HepG2 (cell line): ENCODE data around the gene FKBP10. TPM values are rescaled to one million over a fixed set of nuclear protein-coding genes. Genes with fewer than 3 reads are reported as not detected.
A peak's percentile ranks its signal among the peaks of the same experiment; 100 is the strongest.

Source experiments
- CBX1 ChIP-seq: IDR thresholded peaks from one replicate; pipeline ENCODE4 v1.6.1; 2016; ENCODE audit warnings: antibody characterized with exemption, low read depth
- CBX5 ChIP-seq: sonication (generic); formaldehyde crosslinking; IDR thresholded peaks from 2 replicates; pipeline ENCODE4 v1.4.0; 2020; ENCODE audit warnings: missing genetic modification reagents, borderline replicate concordance
- DRAP1 ChIP-seq: IDR thresholded peaks from 2 replicates; pipeline ENCODE4 v1.6.1; 2016; ENCODE audit warnings: missing genetic modification reagents, missing compliant biosample characterization
- MED1 ChIP-seq: sonication (generic); formaldehyde crosslinking; IDR thresholded peaks from 2 replicates; pipeline ENCODE4 v1.4.0; 2020; ENCODE audit warnings: missing genetic modification reagents
- MYC ChIP-seq: sonication (generic); formaldehyde crosslinking; IDR thresholded peaks from 2 replicates; pipeline ENCODE4 v1.9.0; 2021; ENCODE audit warnings: missing genetic modification reagents, borderline replicate concordance
- NR1H2 ChIP-seq: sonication (generic); formaldehyde crosslinking; IDR thresholded peaks from 2 replicates; pipeline ENCODE4 v1.8.1; 2022; ENCODE audit warnings: low read depth, missing genetic modification reagents, borderline replicate concordance
- NR2F6 ChIP-seq, 2 experiments: IDR thresholded peaks; 2 replicates each; pipeline ENCODE4 v1.6.1; 2016; ENCODE audit warnings: antibody characterized with exemption in 1 of 2, mild to moderate bottlenecking in 1 of 2
- REPIN1 ChIP-seq: sonication (generic); formaldehyde crosslinking; IDR thresholded peaks from 2 replicates; pipeline ENCODE4 v1.8.0; 2022; ENCODE audit warnings: missing genetic modification reagents, low read depth, mild to moderate bottlenecking, borderline replicate concordance
- SIX1 ChIP-seq: sonication (generic); formaldehyde crosslinking; IDR thresholded peaks from 2 replicates; pipeline ENCODE4 v1.4.0; 2020; ENCODE audit warnings: missing genetic modification reagents, borderline replicate concordance
- SIX4 ChIP-seq: sonication (generic); formaldehyde crosslinking; IDR thresholded peaks from 2 replicates; pipeline ENCODE4 v1.4.0; 2020; ENCODE audit warnings: missing genetic modification reagents
- SP4 ChIP-seq: sonication (generic); formaldehyde crosslinking; IDR thresholded peaks from 2 replicates; pipeline ENCODE4 v1.8.1; 2023; ENCODE audit warnings: mild to moderate bottlenecking, missing genetic modification reagents
- TCF7 ChIP-seq: sonication (generic); IDR thresholded peaks from 2 replicates; pipeline ENCODE4 v1.6.1; 2016; ENCODE audit warnings: antibody characterized with exemption, low read depth
- YY1 ChIP-seq: IDR thresholded peaks from 2 replicates; pipeline ENCODE4 v1.6.1; 2011; ENCODE audit warnings: low read length, low read depth, moderate library complexity, mild to moderate bottlenecking; ENCODE audit not compliant: insufficient read depth, insufficient replicate concordance
- ZKSCAN8 ChIP-seq: IDR thresholded peaks from 2 replicates; pipeline ENCODE4 v1.6.1; 2016; ENCODE audit warnings: borderline replicate concordance, missing genetic modification reagents, missing compliant biosample characterization
- ZNF335 ChIP-seq: sonication (generic); formaldehyde crosslinking; IDR thresholded peaks from 2 replicates; pipeline ENCODE4 v1.4.0; 2020; ENCODE audit warnings: missing genetic modification reagents
- ZNF770 ChIP-seq: sonication (generic); formaldehyde crosslinking; IDR thresholded peaks from 2 replicates; pipeline ENCODE4 v1.5.0; 2020; ENCODE audit warnings: mild to moderate bottlenecking, missing genetic modification reagents
- ZNF776 ChIP-seq: sonication (generic); formaldehyde crosslinking; IDR thresholded peaks from 2 replicates; pipeline ENCODE4 v1.4.0; 2020; ENCODE audit warnings: mild to moderate bottlenecking, missing genetic modification reagents
- ZNF841 ChIP-seq: sonication (generic); formaldehyde crosslinking; IDR thresholded peaks from 2 replicates; pipeline ENCODE4 v1.8.1; 2023; ENCODE audit warnings: missing genetic modification reagents, borderline replicate concordance
- polyA plus RNA-seq, 8 experiments: library from polyadenylated mRNA; depleted of rRNA in 3 of 8; stranded (reverse) in 7 of 8; unstranded in 1 of 8; fragments of >200 nt; fragmentation: Illumina TruSeq in 4 of 8; extraction: Trizol in 4 of 8; gene quantifications; 2 replicates each; pipeline versions ENCODE4 v1.2.1 to v1.2.3, GENCODE V29; 2011 to 2016; ENCODE audit warnings: low read depth in 4 of 8, missing spikeins in 1 of 8, mixed read lengths in 1 of 8; ENCODE audit not compliant: insufficient read depth in 1 of 8
- total RNA-seq, 5 experiments: library from RNA; depleted of rRNA; stranded (reverse); fragments of >200 nt; fragmentation: Illumina TruSeq; extraction: Trizol; gene quantifications; 2 replicates each; pipeline ENCODE4 v1.2.3, GENCODE V29; 2016; ENCODE audit warnings: low read depth in 1 of 5
- TF ChIP-seq, protein P1 (sequence below): sonication (generic); formaldehyde crosslinking; IDR thresholded peaks from 2 replicates; pipeline ENCODE4 v1.5.1; 2020; ENCODE audit warnings: mild to moderate bottlenecking, missing genetic modification reagents, borderline replicate concordance
- TF ChIP-seq, protein P2 (sequence below): sonication (generic); formaldehyde crosslinking; IDR thresholded peaks from 2 replicates; pipeline ENCODE4 v1.4.0; 2020; ENCODE audit warnings: missing genetic modification reagents
- TF ChIP-seq, protein P3 (sequence below): sonication (generic); formaldehyde crosslinking; IDR thresholded peaks from 2 replicates; pipeline ENCODE4 v1.4.0; 2020; ENCODE audit warnings: mild to moderate bottlenecking, missing genetic modification reagents

FKBP10 gene
- total and polyA plus RNA-seq, 2 of the 13 experiments (the other 11 are each of a cell fraction or from before 2014, with no cell fraction given): 149 to 573 TPM

- TF ChIP-seq YY1: peak; percentile 60
- TF ChIP-seq CBX1: peak; percentile 25
- TF ChIP-seq CBX5 (CRISPR knock-in tag): peak; percentile 16; the same call in 1 of the 2 replicates
- peak; percentile 43; the same call in 1 of the 2 replicates for TF ChIP-seq TCF7
- TF ChIP-seq, protein P1, sequence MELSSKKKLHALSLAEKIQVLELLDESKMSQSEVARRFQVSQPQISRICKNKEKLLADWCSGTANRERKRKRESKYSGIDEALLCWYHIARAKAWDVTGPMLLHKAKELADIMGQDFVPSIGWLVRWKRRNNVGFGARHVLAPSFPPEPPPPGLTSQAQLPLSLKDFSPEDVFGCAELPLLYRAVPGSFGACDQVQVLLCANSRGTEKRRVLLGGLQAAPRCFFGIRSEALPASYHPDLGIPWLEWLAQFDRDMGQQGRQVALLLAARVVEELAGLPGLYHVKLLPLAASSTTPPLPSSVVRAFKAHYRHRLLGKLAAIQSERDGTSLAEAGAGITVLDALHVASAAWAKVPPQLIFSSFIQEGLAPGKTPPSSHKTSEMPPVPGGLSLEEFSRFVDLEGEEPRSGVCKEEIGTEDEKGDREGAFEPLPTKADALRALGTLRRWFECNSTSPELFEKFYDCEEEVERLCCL (CRISPR knock-in tag): peak; percentile 20; the same call in 1 of the 2 replicates
- TF ChIP-seq DRAP1 (CRISPR knock-in tag): peak; percentile 62
- TF ChIP-seq NR1H2 (CRISPR knock-in tag): 0 out of 2 replicates have a peak, but pooled peaks have one; percentile 17
- peak; percentile 79; the same call in 1 of the 2 replicates for TF ChIP-seq ZNF776
- TF ChIP-seq ZKSCAN8: 0 out of 2 replicates have a peak, but pooled peaks have one; percentile 42
- peak; percentile 74 for TF ChIP-seq REPIN1
- TF ChIP-seq, protein P2, sequence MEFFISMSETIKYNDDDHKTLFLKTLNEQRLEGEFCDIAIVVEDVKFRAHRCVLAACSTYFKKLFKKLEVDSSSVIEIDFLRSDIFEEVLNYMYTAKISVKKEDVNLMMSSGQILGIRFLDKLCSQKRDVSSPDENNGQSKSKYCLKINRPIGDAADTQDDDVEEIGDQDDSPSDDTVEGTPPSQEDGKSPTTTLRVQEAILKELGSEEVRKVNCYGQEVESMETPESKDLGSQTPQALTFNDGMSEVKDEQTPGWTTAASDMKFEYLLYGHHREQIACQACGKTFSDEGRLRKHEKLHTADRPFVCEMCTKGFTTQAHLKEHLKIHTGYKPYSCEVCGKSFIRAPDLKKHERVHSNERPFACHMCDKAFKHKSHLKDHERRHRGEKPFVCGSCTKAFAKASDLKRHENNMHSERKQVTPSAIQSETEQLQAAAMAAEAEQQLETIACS: no peak
- TF ChIP-seq, protein P3, sequence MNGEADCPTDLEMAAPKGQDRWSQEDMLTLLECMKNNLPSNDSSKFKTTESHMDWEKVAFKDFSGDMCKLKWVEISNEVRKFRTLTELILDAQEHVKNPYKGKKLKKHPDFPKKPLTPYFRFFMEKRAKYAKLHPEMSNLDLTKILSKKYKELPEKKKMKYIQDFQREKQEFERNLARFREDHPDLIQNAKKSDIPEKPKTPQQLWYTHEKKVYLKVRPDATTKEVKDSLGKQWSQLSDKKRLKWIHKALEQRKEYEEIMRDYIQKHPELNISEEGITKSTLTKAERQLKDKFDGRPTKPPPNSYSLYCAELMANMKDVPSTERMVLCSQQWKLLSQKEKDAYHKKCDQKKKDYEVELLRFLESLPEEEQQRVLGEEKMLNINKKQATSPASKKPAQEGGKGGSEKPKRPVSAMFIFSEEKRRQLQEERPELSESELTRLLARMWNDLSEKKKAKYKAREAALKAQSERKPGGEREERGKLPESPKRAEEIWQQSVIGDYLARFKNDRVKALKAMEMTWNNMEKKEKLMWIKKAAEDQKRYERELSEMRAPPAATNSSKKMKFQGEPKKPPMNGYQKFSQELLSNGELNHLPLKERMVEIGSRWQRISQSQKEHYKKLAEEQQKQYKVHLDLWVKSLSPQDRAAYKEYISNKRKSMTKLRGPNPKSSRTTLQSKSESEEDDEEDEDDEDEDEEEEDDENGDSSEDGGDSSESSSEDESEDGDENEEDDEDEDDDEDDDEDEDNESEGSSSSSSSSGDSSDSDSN (CRISPR knock-in tag): no peak; the same call in 1 of the 2 replicates
- TF ChIP-seq ZNF335 (CRISPR knock-in tag): 0 out of 2 replicates have a peak, but pooled peaks have one; percentile 26
- TF ChIP-seq SIX4 (CRISPR knock-in tag): peak; percentile 70
- peak; percentile 43; the same call in 1 of the 2 replicates for TF ChIP-seq NR2F6 (IDR thresholded peaks at IDR 0.05)
- TF ChIP-seq NR2F6 (CRISPR knock-in tag; IDR thresholded peaks at IDR 0.05): no peak
- TF ChIP-seq ZNF770: peak; percentile 51; the same call in 1 of the 2 replicates
- TF ChIP-seq MED1 (CRISPR knock-in tag): 0 out of 2 replicates have a peak, but pooled peaks have one; percentile 7
- TF ChIP-seq ZNF841 (CRISPR knock-in tag): 0 out of 2 replicates have a peak, but pooled peaks have one; percentile 54
- TF ChIP-seq SP4: peak; percentile 57
- TF ChIP-seq SIX1 (CRISPR knock-in tag): peak; percentile 42; the same call in 1 of the 2 replicates
- TF ChIP-seq MYC (CRISPR knock-in tag): peak; percentile 98
These were observed at the start of gene FKBP10 (continued) for GRCh38 chr17:41812381-41813151.
